ENCODE measurements around the gene FAM131A. TPM values are rescaled to one million over a fixed set of nuclear protein-coding genes. Genes with fewer than 3 reads are reported as not detected.

FAM131A gene
- total RNA-seq, 1 experiment from 2014 or later: 14.4 TPM

GRCh38 chr3:184383033-184383740 is 45.8 kb downstream of the FAM131A start:
- DNase-seq: no peak
- Histone ChIP-seq H4K91ac (ENCODE audit: insufficient read length, low read depth, low read length) (no peak overlapping the region), H3K27ac (ENCODE audit: insufficient read length, low read depth, low read length) (no peak overlapping the region), H3K23ac (ENCODE audit: insufficient read length, low read depth, low read length) (no peak overlapping the region), H2AFZ (ENCODE audit: low read length) (no peak overlapping the region), H3K23me2 (ENCODE audit: insufficient read length, low read depth, low read length, poor library complexity, severe bottlenecking) (peaks cover 9% of the 10 kb centered on the region), H3K18ac (ENCODE audit: insufficient read length, low read depth, low read length) (no peak overlapping the region), H2BK5ac (ENCODE audit: insufficient read length, low read length) (no peak overlapping the region), H3K79me1 (ENCODE audit: insufficient read depth, low read depth, low read length, poor library complexity, severe bottlenecking) (no peaks in the 10 kb centered on the region), H3K79me2 (ENCODE audit: insufficient read depth, low read length) (no peaks in the 10 kb centered on the region), H4K20me1 (ENCODE audit: control insufficient read depth, insufficient read depth, insufficient read length) (peaks cover 2% of the 10 kb centered on the region), H3K27me3 (ENCODE audit: insufficient read depth, low read length) (peaks cover 33% of the 10 kb centered on the region), H3K56ac (ENCODE audit: insufficient read length, low read depth, low read length) (no peak overlapping the region), H3K9me3 (ENCODE audit: control insufficient read depth, low read depth, low read length) (no peaks in the 10 kb centered on the region), H3T11ph (ENCODE audit: low read length) (no peak overlapping the region), H2BK120ac (ENCODE audit: low read depth, low read length, poor library complexity, severe bottlenecking) (no peak overlapping the region), H2BK20ac (ENCODE audit: low read depth, low read length, poor library complexity, severe bottlenecking) (no peak overlapping the region), H4K5ac (ENCODE audit: insufficient read length, low read depth, low read length) (no peak overlapping the region), H3K4me1 (ENCODE audit: insufficient read depth, low read length) (no peaks in the 10 kb centered on the region), H2AK5ac (ENCODE audit: insufficient read length, low read length) (no peak overlapping the region), H3K14ac (ENCODE audit: insufficient read depth, low read length) (no peak overlapping the region), H2BK15ac (ENCODE audit: low read depth, low read length) (no peak overlapping the region), H3K9ac (ENCODE audit: extremely low read depth, insufficient read length, low read length) (no peak overlapping the region), H3K4ac (ENCODE audit: low read depth, low read length) (no peak overlapping the region), H2BK12ac (ENCODE audit: insufficient read length, low read depth, low read length) (no peak overlapping the region), H4K8ac (replicated peaks; ENCODE audit: insufficient read length, low read depth, low read length) (no peak overlapping the region), H3K4me2 (ENCODE audit: insufficient read depth, insufficient read length, low read length) (no peak overlapping the region)
- Mint-ChIP-seq H3K27ac (no peak overlapping the region), H3K4me1 (peaks cover 14 to 16% of the 10 kb centered on the region in 2 experiments), H3K9me3 (peaks cover 0 to 3% of the 10 kb centered on the region in 2 experiments; a peak in 3 of 5 replicates), H3K36me3 (ENCODE audit: insufficient read depth in 1 of 3, low read depth in 3 of 3) (no peaks in the 10 kb centered on the region), H3K4me3 (no peak overlapping the region), H3K27me3 (ENCODE audit: low read depth) (peaks cover 66% of the 10 kb centered on the region)
- no peak for TF ChIP-seq CTCF (conservative IDR thresholded peaks at IDR 0.05)
- no CpG with 5 or more reads among the region's 15 CpGs for WGBS (ENCODE audit: extremely low coverage, insufficient read length, low lambda C conversion rate)

Measured in H9 (cell line).